ENCODE measurements around the gene TBC1D3I.
"Not testable (repeated sequence)": the region's sequence is repeated elsewhere in the genome, so short reads cannot be mapped to it uniquely, and the experiment has no call there.

GRCh38 chr17:36289965-36290612 is 25.7 kb upstream of the TBC1D3I start:
- not testable (repeated sequence) for TF ChIP-seq CTCF (IDR thresholded peaks at IDR 0.05; ENCODE audit: poor library complexity); EZH2phosphoT487 (IDR thresholded peaks at IDR 0.05; ENCODE audit: low read depth, severe bottlenecking, unreplicated experiment)

Measured in hepatocyte (in vitro differentiated cells).